ENCODE measurements around the gene TIMM23.

- no peak for TF ChIP-seq TP53 (CRISPR knock-in tag; IDR thresholded peaks at IDR 0.05)
- TF ChIP-seq, protein P1, sequence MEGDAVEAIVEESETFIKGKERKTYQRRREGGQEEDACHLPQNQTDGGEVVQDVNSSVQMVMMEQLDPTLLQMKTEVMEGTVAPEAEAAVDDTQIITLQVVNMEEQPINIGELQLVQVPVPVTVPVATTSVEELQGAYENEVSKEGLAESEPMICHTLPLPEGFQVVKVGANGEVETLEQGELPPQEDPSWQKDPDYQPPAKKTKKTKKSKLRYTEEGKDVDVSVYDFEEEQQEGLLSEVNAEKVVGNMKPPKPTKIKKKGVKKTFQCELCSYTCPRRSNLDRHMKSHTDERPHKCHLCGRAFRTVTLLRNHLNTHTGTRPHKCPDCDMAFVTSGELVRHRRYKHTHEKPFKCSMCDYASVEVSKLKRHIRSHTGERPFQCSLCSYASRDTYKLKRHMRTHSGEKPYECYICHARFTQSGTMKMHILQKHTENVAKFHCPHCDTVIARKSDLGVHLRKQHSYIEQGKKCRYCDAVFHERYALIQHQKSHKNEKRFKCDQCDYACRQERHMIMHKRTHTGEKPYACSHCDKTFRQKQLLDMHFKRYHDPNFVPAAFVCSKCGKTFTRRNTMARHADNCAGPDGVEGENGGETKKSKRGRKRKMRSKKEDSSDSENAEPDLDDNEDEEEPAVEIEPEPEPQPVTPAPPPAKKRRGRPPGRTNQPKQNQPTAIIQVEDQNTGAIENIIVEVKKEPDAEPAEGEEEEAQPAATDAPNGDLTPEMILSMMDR (IDR thresholded peaks at IDR 0.05), result no peak
Measured at GRCh38 chr10:46033602-46034011, 61.3 kb downstream of the TIMM23 start.

Measured in WTC11 (cell line).